Heart left ventricle (tissue), 16 donors: ENCODE results near the gene GRIK1. TPM values are rescaled to one million over a fixed set of nuclear protein-coding genes. Genes with fewer than 3 reads are reported as not detected.

Experiments
- ATAC-seq, 4 donors: fragments of 200-7000 bp; cut with Tn5 transposase; one replicate each; pipeline ENCODE4 v1.9.1; 2020 to 2022; ENCODE audit warnings: moderate library complexity in 4 of 4, mild to moderate bottlenecking in 3 of 4, moderate number of reproducible peaks in 1 of 4
- DNase-seq, 5 donors: peaks; one replicate each; pipeline ENCODE4 v3.0.0-alpha.2; 2020
- H3K27ac ChIP-seq, 12 donors: fragments of 200-600 bp; sonication (generic) in 4 of 12; one replicate each; pipeline versions ENCODE4 v1.5.0 to v1.8.0; 2016 to 2022; ENCODE audit warnings: mild to moderate bottlenecking in 2 of 12
- H3K27me3 ChIP-seq, 9 donors: fragments of 200-600 bp; sonication (generic) in 2 of 9; one replicate each; pipeline versions ENCODE4 v1.5.1 to v1.8.0; 2016 to 2022; ENCODE audit warnings: mild to moderate bottlenecking in 3 of 9
- H3K36me3 ChIP-seq, 9 donors: fragments of 200-600 bp; sonication (generic) in 2 of 9; one replicate each; pipeline versions ENCODE4 v1.5.0 to v1.8.0; 2018 to 2022; ENCODE audit warnings: mild to moderate bottlenecking in 2 of 9
- H3K4me1 ChIP-seq, 12 donors: fragments of 200-600 bp; sonication (generic) in 4 of 12; one replicate each; pipeline versions ENCODE4 v1.5.0 to v1.8.0; 2016 to 2022; ENCODE audit warnings: mild to moderate bottlenecking in 3 of 12
- H3K4me3 ChIP-seq, 12 donors: fragments of 200-600 bp; sonication (generic) in 4 of 12; one replicate each; pipeline versions ENCODE4 v1.5.0 to v1.8.0; 2017 to 2022; ENCODE audit warnings: mild to moderate bottlenecking in 9 of 12, moderate library complexity in 4 of 12
- H3K9me3 ChIP-seq, 12 donors: fragments of 200-600 bp; sonication (generic) in 4 of 12; one replicate each; pipeline versions ENCODE4 v1.5.0 to v1.8.0; 2016 to 2022; ENCODE audit warnings: mild to moderate bottlenecking in 1 of 12
- POLR2A ChIP-seq, 2 donors: fragments of 450-650 bp; IDR thresholded peaks; one replicate each; pipeline ENCODE4 v1.6.1; 2017; ENCODE audit warnings: antibody characterized with exemption in 2 of 2, mild to moderate bottlenecking in 2 of 2, moderate library complexity in 2 of 2
- WGBS, 4 donors: extraction: QIAGEN DNeasy Blood & Tissue Kit in 2 of 4; methylation state at CpG; one replicate each; pipeline versions ENCODE4 v1.1.5 to v1.1.7; 2013 to 2018; 5-methylcytosine and 5-hydroxymethylcytosine counted together
- intact Hi-C, 10 donors: fragments of 100-400 bp; cut with DNase I; formaldehyde crosslinking; loops; one replicate each; pipeline versions ENCODE4 v1.11.1 to v1.14.2; 2022
- polyA plus RNA-seq, 2 donors: library from polyadenylated mRNA; stranded (reverse); fragments of 200-250 nt; gene quantifications; one replicate each; pipeline ENCODE4 v1.2.3, GENCODE V29; 2013
- total RNA-seq, 9 donors: library from RNA; depleted of rRNA in 2 of 9; stranded (reverse); fragments of >200 nt in 2 of 9; fragmentation: NEBNext Ultra II Directional in 3 of 9; extraction: Animal tissue kit (Norgen Biotek cat#: 25700) in 3 of 9; gene quantifications; one replicate each; pipeline versions ENCODE4 v1.1.0 to v1.2.4, GENCODE V29; 2016 to 2023
- TF ChIP-seq, protein P1 (sequence below), 12 donors: fragments of 200-600 bp; sonication (generic) in 4 of 12; IDR thresholded peaks; one replicate each; pipeline versions ENCODE4 v1.5.0 to v1.8.0; 2018 to 2022; ENCODE audit warnings: antibody characterized with exemption in 12 of 12, mild to moderate bottlenecking in 5 of 12
- donor health status: ischemic (EF 13 %, LVEDD 7.1; RV severe dilation, severe dysfunction).
- donor health status: healthy with polysubstance abuse.
- donor health status: DM: no; HTN: yes; CAD: no.
- donor health status: DM: no; HTN: no; CAD: no.
- donor health status: ischemic (EF 25% LVEDD 6.9; RV normal size, moderate dysfunction).
- donor health status: ischemic (EF 25% LVEDD 5.7; RV mildly dilated, moderate dysfunction).
- donor health status: healthy.
- donor health status: DM: yes; HTN: yes; CAD: no.
- donor health status: ischemic (EF 35%, LVEDD 5.7; RV mildly dilated, moderate dysfunction).
- donor health status: nonischemic (EF 11% LVEDD 7.7; RV severe dilation, severe dysfunction).
- donor health status: DM: yes; HTN: yes; CAD: no.
- donor health status: PGD.
- donor health status: ischemic (EF 29% LVEDD 5.4; RV normal size, mild dysfunction).
- donor health status: nonischemic (EF 23%, LVEDD 6.1; RV moderate dilation, normal function).

The GRIK1 gene
- total and polyA plus RNA-seq, 11 donors: 0.12 TPM; not detected in 10

GRCh38 chr21:29717659-29718058, 222.1 kb downstream of the GRIK1 start:
- WGBS, 4 donors: 78 to 100% (median 82%) methylated on average over 1 of the region's 1 CpG
- Histone ChIP-seq H3K4me3 (no peak overlapping the region), H3K4me1 (no peaks in the 10 kb centered on the region), H3K36me3 (no peaks in the 10 kb centered on the region), H3K9me3 (peaks cover 0 to 6% (median 0%) of the 10 kb centered on the region in 12 donors), H3K27me3 (peaks cover 0 to 4% (median 0%) of the 10 kb centered on the region in 9 donors), H3K27ac (no peak overlapping the region)
- no peak for ATAC-seq
- intact Hi-C loops: loop anchor here in 1 of 10 donors (10.0 kb wide), 1 partner anchor 193 kb away; no protein-coding TSS in a partner anchor
- DNase-seq: no peak
- TF ChIP-seq, protein P1, sequence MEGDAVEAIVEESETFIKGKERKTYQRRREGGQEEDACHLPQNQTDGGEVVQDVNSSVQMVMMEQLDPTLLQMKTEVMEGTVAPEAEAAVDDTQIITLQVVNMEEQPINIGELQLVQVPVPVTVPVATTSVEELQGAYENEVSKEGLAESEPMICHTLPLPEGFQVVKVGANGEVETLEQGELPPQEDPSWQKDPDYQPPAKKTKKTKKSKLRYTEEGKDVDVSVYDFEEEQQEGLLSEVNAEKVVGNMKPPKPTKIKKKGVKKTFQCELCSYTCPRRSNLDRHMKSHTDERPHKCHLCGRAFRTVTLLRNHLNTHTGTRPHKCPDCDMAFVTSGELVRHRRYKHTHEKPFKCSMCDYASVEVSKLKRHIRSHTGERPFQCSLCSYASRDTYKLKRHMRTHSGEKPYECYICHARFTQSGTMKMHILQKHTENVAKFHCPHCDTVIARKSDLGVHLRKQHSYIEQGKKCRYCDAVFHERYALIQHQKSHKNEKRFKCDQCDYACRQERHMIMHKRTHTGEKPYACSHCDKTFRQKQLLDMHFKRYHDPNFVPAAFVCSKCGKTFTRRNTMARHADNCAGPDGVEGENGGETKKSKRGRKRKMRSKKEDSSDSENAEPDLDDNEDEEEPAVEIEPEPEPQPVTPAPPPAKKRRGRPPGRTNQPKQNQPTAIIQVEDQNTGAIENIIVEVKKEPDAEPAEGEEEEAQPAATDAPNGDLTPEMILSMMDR (IDR thresholded peaks at IDR 0.05): no peak
- TF ChIP-seq POLR2A (IDR thresholded peaks at IDR 0.05): no peak

DNA sequence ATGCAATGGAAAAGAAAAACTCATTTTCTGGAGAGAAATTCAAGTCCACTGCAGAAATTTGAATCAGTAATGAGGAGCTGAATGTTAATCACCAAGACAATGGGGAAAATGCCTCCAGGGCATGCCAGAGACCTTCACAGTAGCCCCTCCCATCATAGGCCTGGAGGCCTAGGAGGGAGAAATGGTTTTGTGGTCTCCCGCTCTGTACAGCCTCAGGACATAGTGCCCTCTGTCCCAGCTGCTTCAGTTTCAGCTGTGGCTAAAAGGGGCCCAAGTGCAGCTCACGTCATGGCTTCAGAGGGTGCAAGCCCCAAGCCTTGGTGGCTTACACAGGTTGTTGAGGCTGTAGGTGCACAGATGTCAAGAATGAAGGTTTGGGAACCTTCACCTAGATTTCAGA, 223.0 kb downstream of the GRIK1 start:
- H3K27me3 ChIP-seq: peaks cover 0 to 4% (median 0%) of the 10 kb centered on the region in 9 donors
- TF ChIP-seq POLR2A (IDR thresholded peaks at IDR 0.05): no peak
- TF ChIP-seq, protein P1 (IDR thresholded peaks at IDR 0.05): no peak
- H3K27ac ChIP-seq: no peak overlapping the region
- 76 to 95% (median 91%) methylated on average over 2 of the region's 2 CpGs for WGBS, 4 donors
- H3K4me1 ChIP-seq: no peaks in the 10 kb centered on the region
- DNase-seq (no peak), ATAC-seq (no peak)
- peaks cover 0 to 6% (median 0%) of the 10 kb centered on the region in 12 donors for H3K9me3 ChIP-seq
- H3K4me3 ChIP-seq: no peak overlapping the region
- intact Hi-C loops: loop anchor here in 1 of 10 donors (10.0 kb wide), 1 partner anchor 192 kb away; no protein-coding TSS in a partner anchor
- H3K36me3 ChIP-seq: no peaks in the 10 kb centered on the region

GRCh38 chr21:29715089-29715488, 224.7 kb downstream of the GRIK1 start:
- 84 to 94% (median 91%) methylated on average over 2 of the region's 2 CpGs for WGBS, 4 donors
- Histone ChIP-seq H3K27me3 (peaks cover 0 to 4% (median 0%) of the 10 kb centered on the region in 9 donors), H3K27ac (no peak overlapping the region), H3K4me1 (no peaks in the 10 kb centered on the region), H3K9me3 (peaks cover 0 to 6% (median 0%) of the 10 kb centered on the region in 12 donors), H3K36me3 (no peaks in the 10 kb centered on the region), H3K4me3 (no peak overlapping the region)
- TF ChIP-seq POLR2A (IDR thresholded peaks at IDR 0.05): no peak
- TF ChIP-seq, protein P1 (IDR thresholded peaks at IDR 0.05): no peak
- DNase-seq (no peak), ATAC-seq (no peak)
- intact Hi-C loops: loop anchor here in 1 of 10 donors (10.0 kb wide), 1 partner anchor 190 kb away; no protein-coding TSS in a partner anchor

GRCh38 chr21:29712818-29713217, 227.0 kb downstream of the GRIK1 start:
- Histone ChIP-seq H3K27me3 (peaks cover 0 to 4% (median 0%) of the 10 kb centered on the region in 9 donors), H3K36me3 (no peaks in the 10 kb centered on the region), H3K4me3 (no peak overlapping the region), H3K9me3 (peaks cover 0 to 6% (median 0%) of the 10 kb centered on the region in 12 donors), H3K27ac (no peak overlapping the region), H3K4me1 (no peaks in the 10 kb centered on the region)
- no peak for TF ChIP-seq POLR2A (IDR thresholded peaks at IDR 0.05)
- TF ChIP-seq, protein P1 (IDR thresholded peaks at IDR 0.05): no peak
- no peak for ATAC-seq
- no peak for DNase-seq
- intact Hi-C loops: loop anchor here in 1 of 10 donors (10.0 kb wide), 1 partner anchor 188 kb away; no protein-coding TSS in a partner anchor
- whole genome bisulfite sequencing, 4 donors: 42 to 56% (median 45%) methylated on average over 2 of the region's 2 CpGs
